Breast epithelium (tissue), 4 donors: ENCODE results near the gene MYH9. TPM values are rescaled to one million over a fixed set of nuclear protein-coding genes. Genes with fewer than 3 reads are reported as not detected.

Source experiments
- DNase-seq, 2 donors: peaks; one replicate each; pipeline ENCODE4 v3.0.0-alpha.2; 2019; ENCODE audit warnings: low spot score in 2 of 2
- H3K27ac ChIP-seq, 2 donors: fragments of 200-600 bp; sonication (generic) in 1 of 2; one replicate each; pipeline ENCODE4 v1.5.1; 2016 to 2019; ENCODE audit warnings: mild to moderate bottlenecking in 1 of 2
- H3K27me3 ChIP-seq, 2 donors: fragments of 200-600 bp; sonication (generic) in 1 of 2; one replicate each; pipeline versions ENCODE4 v1.5.1 to v1.6.0; 2017 to 2019; ENCODE audit warnings: control low read depth in 1 of 2, mild to moderate bottlenecking in 1 of 2
- H3K36me3 ChIP-seq: fragments of 200-600 bp; one replicate; pipeline ENCODE4 v1.5.1; 2019
- H3K4me1 ChIP-seq, 2 donors: fragments of 200-600 bp; sonication (generic); one replicate each; pipeline ENCODE4 v1.5.1; 2016 to 2019; ENCODE audit warnings: control low read depth in 1 of 2
- H3K4me3 ChIP-seq, 3 donors: fragments of 200-600 bp; sonication (generic); 1 replicate in 2 of 3; 2 replicates in 1 of 3; pipeline ENCODE4 v1.5.1; 2016 to 2019; ENCODE audit warnings: mild to moderate bottlenecking in 3 of 3, moderate library complexity in 2 of 3
- H3K9me3 ChIP-seq, 2 donors: fragments of 200-600 bp; sonication (generic) in 1 of 2; one replicate each; pipeline ENCODE4 v1.5.1; 2016 to 2019; ENCODE audit warnings: control low read depth in 1 of 2
- CTCF ChIP-seq, 3 donors: fragments of 450-650 bp; IDR thresholded peaks; one replicate each; pipeline ENCODE4 v1.5.1; 2016 to 2017; ENCODE audit warnings: antibody characterized with exemption in 3 of 3, mild to moderate bottlenecking in 3 of 3, moderate library complexity in 3 of 3
- POLR2A ChIP-seq: fragments of 450-650 bp; IDR thresholded peaks from one replicate; pipeline ENCODE4 v1.6.1; 2016; ENCODE audit warnings: antibody characterized with exemption, mild to moderate bottlenecking, moderate library complexity
- POLR2AphosphoS5 ChIP-seq, 3 donors: sonication (generic); formaldehyde crosslinking; IDR thresholded peaks; one replicate each; pipeline ENCODE4 v1.6.1; 2017; ENCODE audit warnings: antibody characterized with exemption in 3 of 3
- intact Hi-C: fragments of 100-400 bp; cut with DNase I; formaldehyde crosslinking; loops from one replicate; pipeline ENCODE4 v1.15.1; 2023; ENCODE audit warnings: low total_unique reads
- total RNA-seq, 3 donors: library from RNA; depleted of rRNA; stranded (reverse); fragments of >200 nt; gene quantifications; one replicate each; pipeline ENCODE4 v1.1.0, GENCODE V29; 2016

The MYH9 gene
- total RNA-seq, 3 donors from 2014 or later = 169 to 392 (median 268) TPM

GRCh38 chr22:36320553-36320952 is 67.2 kb downstream of the MYH9 start:
- TF ChIP-seq POLR2AphosphoS5 (IDR thresholded peaks at IDR 0.05) (no peak), POLR2A (no peak), CTCF (IDR thresholded peaks at IDR 0.05) (no peak)
- Histone ChIP-seq H3K36me3 (peaks cover 17% of the 10 kb centered on the region), H3K4me3 (no peak overlapping the region), H3K4me1 (peaks cover 25 to 28% of the 10 kb centered on the region in 2 donors), H3K9me3 (no peaks in the 10 kb centered on the region), H3K27ac (peak overlapping the region; percentile 96 to 97), H3K27me3 (no peaks in the 10 kb centered on the region)
- no peak for DNase-seq
- intact Hi-C loops = loop anchor here (10.0 kb wide), 1 partner anchor 54 kb away; no protein-coding TSS in a partner anchor

- Histone ChIP-seq H3K27ac (peak overlapping the region; percentile 65 to 97), H3K27me3 (no peaks in the 10 kb centered on the region), H3K36me3 (peaks cover 17% of the 10 kb centered on the region), H3K4me3 (no peak overlapping the region), H3K9me3 (no peaks in the 10 kb centered on the region), H3K4me1 (peaks cover 20 to 22% of the 10 kb centered on the region in 2 donors)
- intact Hi-C loops = loop anchor here (10.0 kb wide), 1 partner anchor 55 kb away; no protein-coding TSS in a partner anchor
- TF ChIP-seq CTCF (IDR thresholded peaks at IDR 0.05) = no peak
- no peak for TF ChIP-seq POLR2A
- peak in 1 of 3 donors; percentile 52 for TF ChIP-seq POLR2AphosphoS5 (IDR thresholded peaks at IDR 0.05)
- no peak for DNase-seq
These were observed 67.9 kb downstream of the MYH9 start for GRCh38 chr22:36319595-36320497.

GRCh38 chr22:36318442-36318841 is 69.3 kb downstream of the MYH9 start:
- Histone ChIP-seq H3K9me3 (no peaks in the 10 kb centered on the region), H3K4me1 (peaks cover 6 to 8% of the 10 kb centered on the region in 2 donors), H3K4me3 (no peak overlapping the region), H3K36me3 (peaks cover 24% of the 10 kb centered on the region), H3K27ac (peak overlapping the region; percentile 52 to 75), H3K27me3 (no peaks in the 10 kb centered on the region)
- intact Hi-C loops = no loop called here
- TF ChIP-seq CTCF (IDR thresholded peaks at IDR 0.05) (no peak), POLR2A (no peak), POLR2AphosphoS5 (IDR thresholded peaks at IDR 0.05) (no peak)
- DNase-seq = no peak

- H3K27ac ChIP-seq = peak overlapping the region; percentile 52 to 75
- H3K4me3 ChIP-seq = no peak overlapping the region
- intact Hi-C loops = no loop called here
- TF ChIP-seq POLR2AphosphoS5 (IDR thresholded peaks at IDR 0.05) (peak in 1 of 3 donors; percentile 52), POLR2A (no peak), CTCF (IDR thresholded peaks at IDR 0.05) (no peak)
- H3K36me3 ChIP-seq = peaks cover 25% of the 10 kb centered on the region
- no peak for DNase-seq
- no peaks in the 10 kb centered on the region for H3K9me3 ChIP-seq
- peaks cover 0 to 2% of the 10 kb centered on the region in 2 donors for H3K4me1 ChIP-seq
- H3K27me3 ChIP-seq = no peaks in the 10 kb centered on the region
These were observed 70.0 kb downstream of the MYH9 start for GRCh38 chr22:36317658-36318271.

GRCh38 chr22:36316419-36316818 is 71.3 kb downstream of the MYH9 start:
- no peak for DNase-seq
- TF ChIP-seq POLR2AphosphoS5 (IDR thresholded peaks at IDR 0.05) = peak in 1 of 3 donors; percentile 13
- no peak for TF ChIP-seq POLR2A
- Histone ChIP-seq H3K4me3 (no peak overlapping the region), H3K4me1 (no peaks in the 10 kb centered on the region), H3K27ac (peak overlapping the region; percentile 7 to 26), H3K9me3 (no peaks in the 10 kb centered on the region), H3K36me3 (peaks cover 35% of the 10 kb centered on the region), H3K27me3 (no peaks in the 10 kb centered on the region)
- intact Hi-C loops = no loop called here
